A549 treated with RU486 at 1 μM for 4 hours (cell line): Measurements from ENCODE around the gene TAF10. TPM values are rescaled to one million over a fixed set of nuclear protein-coding genes. Genes with fewer than 3 reads are reported as not detected.

ENCODE experiments used
- total RNA-seq: library from RNA; stranded (reverse); fragments of 200-300 nt; extraction: Qiagen RNA extraction; gene quantifications from 5 replicates; pipeline ENCODE4 v1.2.3, GENCODE V29; 2022; ENCODE audit warnings: low read depth

The TAF10 gene
- 178 to 317 TPM (median 217 TPM) in 5 replicates for total RNA-seq

DNA sequence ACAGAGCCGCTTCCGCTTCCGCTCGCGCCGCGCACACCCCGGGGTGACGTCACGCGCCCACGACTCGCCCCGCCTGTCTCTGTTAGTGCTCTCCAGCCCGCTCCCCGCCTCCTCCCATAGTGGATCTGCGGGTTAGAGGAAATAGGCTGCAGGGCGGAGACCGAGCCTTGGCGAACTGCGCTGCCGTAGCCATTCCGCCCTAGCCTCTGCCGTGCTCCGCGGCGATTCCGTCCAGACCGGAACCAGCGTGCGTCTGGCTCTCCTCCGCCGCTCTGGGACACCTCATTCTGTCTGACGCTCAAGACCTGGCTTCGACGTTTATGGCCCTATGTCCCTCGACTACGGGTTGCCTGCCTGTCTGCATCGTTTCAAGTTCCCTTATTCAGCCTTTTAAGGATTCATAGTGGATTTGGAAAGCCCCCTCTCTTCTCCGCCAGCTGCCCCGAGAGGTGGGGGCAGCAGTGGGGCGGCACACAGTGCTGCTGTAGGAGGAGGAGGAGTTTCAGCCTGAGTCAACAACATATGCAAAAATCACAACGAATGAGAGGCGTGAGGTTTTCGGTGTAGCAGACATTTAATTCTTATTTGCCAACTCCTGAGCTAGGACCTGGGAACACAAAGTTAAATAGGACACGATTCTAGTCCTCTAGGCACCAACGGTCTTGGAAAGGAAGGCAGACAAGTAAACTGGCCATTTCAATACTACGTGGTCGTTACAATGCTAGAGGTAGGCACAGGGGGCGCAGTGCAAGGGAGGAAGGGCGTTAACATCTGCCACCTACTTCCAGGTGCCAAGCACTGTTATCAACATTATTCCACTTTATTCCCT lies at the start of gene TAF10:
TAF10 (minus strand) TSS at position 4 of the 829 bp plus-strand sequence. CDS start 27 bp downstream, outside the sequence.

DNA sequence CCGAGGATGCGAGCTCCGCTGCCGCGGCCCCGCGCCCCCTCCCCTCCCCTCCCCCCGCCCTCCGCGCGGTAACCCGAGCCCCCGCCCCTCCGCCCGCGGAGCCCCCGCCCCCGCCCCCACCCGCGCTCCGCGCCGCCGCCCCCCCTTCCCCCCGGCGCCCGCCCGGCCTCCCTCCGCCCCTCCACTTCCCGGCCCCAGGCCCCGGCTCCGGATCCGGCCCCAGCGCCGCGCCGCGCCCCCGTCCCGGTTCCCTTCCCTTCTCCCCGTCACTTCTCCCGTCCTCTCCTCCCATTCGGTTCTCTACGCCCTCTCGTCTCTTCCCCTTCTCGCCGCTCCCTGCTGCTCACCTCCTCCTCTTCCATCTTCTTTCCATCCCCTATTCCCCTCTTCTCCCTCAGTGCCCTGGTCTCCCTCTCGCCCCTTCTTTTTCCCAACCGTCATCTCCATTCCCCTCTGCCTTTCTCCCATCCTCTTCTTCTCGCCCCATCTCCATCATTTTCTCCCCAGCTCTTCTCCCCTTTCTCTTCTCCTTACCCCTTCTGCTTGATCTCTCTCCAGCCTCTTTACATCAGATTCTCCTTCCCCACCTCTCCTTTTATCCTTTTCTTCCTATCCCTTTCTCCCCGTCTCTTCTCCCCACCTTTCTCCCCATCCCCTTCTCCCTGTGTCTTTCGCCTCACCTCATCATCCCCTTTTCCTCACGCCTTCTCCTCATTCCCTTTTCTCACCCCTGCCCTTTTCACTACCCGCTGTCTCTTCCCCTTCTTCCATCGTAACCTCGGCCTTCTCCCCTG lies 44.0 kb upstream of the TAF10 start, which contains the start of gene DCHS1:
DCHS1 (minus strand) TSS at position 20 of the 794 bp plus-strand sequence. CDS start 14,196 bp downstream, outside the sequence.

DNA sequence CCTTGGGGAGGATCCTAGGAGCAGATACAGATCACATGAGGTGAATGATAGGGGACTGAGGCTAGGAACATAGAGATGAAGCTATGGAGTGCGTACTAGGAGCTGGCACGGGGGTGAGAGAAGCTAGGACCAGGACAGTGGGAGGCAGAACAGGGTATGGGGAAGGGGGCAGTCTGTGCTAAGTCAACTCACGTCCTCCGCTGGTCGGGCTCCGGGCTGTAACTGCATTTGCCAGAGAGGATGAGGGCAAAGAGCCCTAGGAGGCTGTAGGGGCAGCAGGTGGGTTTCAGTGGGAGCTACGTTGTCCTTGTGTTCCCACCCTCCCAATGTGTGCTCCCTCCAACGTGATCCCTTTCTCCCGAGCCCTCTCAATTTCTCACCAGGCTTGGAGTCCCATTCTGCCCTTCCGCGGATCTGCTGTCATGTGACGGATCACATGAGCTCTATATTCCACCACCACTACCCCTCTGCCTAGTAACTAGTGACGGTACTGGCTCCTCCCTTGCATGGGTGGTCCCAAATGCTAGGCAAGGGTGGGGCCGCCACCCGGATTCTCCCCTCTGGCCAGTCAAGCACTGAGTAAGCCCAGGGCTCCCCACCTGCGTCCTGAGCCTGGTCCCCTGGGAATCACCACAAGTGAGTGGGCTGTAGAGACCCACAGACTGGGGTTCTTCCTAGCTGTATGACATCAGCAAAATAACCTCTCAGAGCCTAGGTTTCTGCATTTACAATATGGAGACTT lies 7.2 kb upstream of the TAF10 start, which contains the start of gene TPP1:
TPP1 (minus strand) TSS at position 419 of the 742 bp plus-strand sequence; CDS start at position 397, 22 bp downstream.

DNA sequence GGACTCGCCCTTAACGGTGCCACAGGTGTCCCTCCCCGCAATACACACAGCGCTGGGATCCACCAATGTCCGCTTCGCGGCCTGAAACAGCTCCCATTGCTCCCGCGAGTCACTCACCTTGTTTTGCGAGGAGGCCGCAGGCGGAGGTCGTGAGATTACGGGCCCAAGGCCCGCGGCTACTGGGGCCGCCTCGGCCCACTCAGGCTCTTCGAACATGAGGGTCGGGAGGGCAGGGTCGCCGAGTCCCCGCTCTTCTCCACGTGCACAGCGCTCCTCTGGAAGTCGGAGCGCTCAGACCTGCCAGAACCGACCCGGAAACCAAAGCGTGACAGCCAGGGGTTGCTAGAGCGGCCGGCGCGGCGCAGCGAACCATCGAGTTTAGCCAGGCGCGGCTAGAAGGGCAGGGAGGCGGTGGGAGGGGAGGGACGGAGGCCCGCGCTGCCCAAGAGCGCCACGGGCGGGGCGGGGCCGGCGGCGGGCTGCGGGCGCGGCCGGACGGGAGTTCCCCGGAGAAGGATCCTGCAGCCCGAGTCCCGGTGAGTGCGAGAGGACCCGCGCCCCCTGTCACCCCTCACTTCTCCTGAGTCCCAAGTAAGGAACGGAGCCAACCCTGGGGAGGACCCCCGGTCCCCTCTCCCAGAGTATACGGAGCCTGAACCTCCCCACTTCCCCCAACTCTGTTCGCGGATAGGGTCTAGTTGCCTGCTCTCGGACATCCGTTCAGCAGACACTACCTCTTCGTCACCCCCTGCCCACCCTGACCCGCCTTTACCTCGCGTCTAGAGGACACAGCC lies 8.5 kb downstream of the TAF10 start, which contains the start of the genes ILK and RRP8:
ILK (plus strand) TSS at position 488 of the 794 bp plus-strand sequence. CDS start 498 bp downstream, outside the sequence.
RRP8 (minus strand) TSS at position 330 of the 794 bp plus-strand sequence; CDS start at position 216, 114 bp downstream.

Other genes with a start within 250 kb of the TAF10 start
- 9.0 to 12.2 TPM (median 10.4 TPM) in 5 replicates for gene SMPD1, start 221.7 kb downstream of the TAF10 start, total RNA-seq
- gene APBB1, start 193.1 kb downstream of the TAF10 start, total RNA-seq = 15.6 to 19.1 TPM (median 16.9 TPM) in 5 replicates
- 0.32 to 0.75 TPM (median 0.62 TPM) in 5 replicates for gene HPX, start 171.2 kb downstream of the TAF10 start, total RNA-seq
- 12.5 to 20.1 TPM (median 16.0 TPM) in 5 replicates for gene TRIM3, start 138.3 kb downstream of the TAF10 start, total RNA-seq
- 54.3 to 58.6 TPM (median 55.5 TPM) in 5 replicates for gene ARFIP2, start 130.9 kb downstream of the TAF10 start, total RNA-seq
- 26.4 to 35.8 TPM (median 32.4 TPM) in 5 replicates for gene TIMM10B, start 130.7 kb downstream of the TAF10 start, total RNA-seq
- gene DNHD1, start 114.9 kb downstream of the TAF10 start, total RNA-seq = 2.1 to 3.5 TPM (median 2.8 TPM) in 5 replicates
- 23.3 to 40.5 TPM (median 29.7 TPM) in 5 replicates for gene RRP8, start 8.6 kb downstream of the TAF10 start, total RNA-seq
- gene ILK, start 8.4 kb downstream of the TAF10 start, total RNA-seq = 107 to 127 TPM (median 118 TPM) in 5 replicates
- 38.3 to 47.3 TPM (median 43.0 TPM) in 5 replicates for gene TPP1, start 7.2 kb upstream of the TAF10 start, total RNA-seq
- gene DCHS1, start 43.6 kb upstream of the TAF10 start, total RNA-seq = 0.07 to 0.12 TPM (median 0.09 TPM) in 5 replicates
- gene MRPL17, start 71.1 kb upstream of the TAF10 start, total RNA-seq = 84.4 to 132 TPM (median 104 TPM) in 5 replicates
- not detected in 5 replicates for gene OR2AG2, start 159.8 kb upstream of the TAF10 start, total RNA-seq
- gene OR2AG1, start 170.8 kb upstream of the TAF10 start, total RNA-seq = not detected in 5 replicates
- gene OR6A2, start 187.5 kb upstream of the TAF10 start, total RNA-seq = not detected in 5 replicates
- not detected in 5 replicates for gene OR10A5, start 233.5 kb upstream of the TAF10 start, total RNA-seq